Lung microvascular endothelial cell (primary cell): ENCODE measurements around the gene SLC16A5. TPM values are rescaled to one million over a fixed set of nuclear protein-coding genes. Genes with fewer than 3 reads are reported as not detected.

Experiments
- DNase-seq, 2 donors: peaks; one replicate each; pipeline versions ENCODE4 v3.0.0 to v3.0.0-alpha.2; 2010; ENCODE audit warnings: low read depth in 2 of 2
- total RNA-seq: library from RNA; depleted of rRNA; stranded (reverse); fragments of >200 nt; gene quantifications from 2 replicates; pipeline ENCODE4 v1.2.1, GENCODE V29; 2014

The SLC16A5 gene
- total RNA-seq, 1 donor from 2014 or later = 2.0 TPM

DNA sequence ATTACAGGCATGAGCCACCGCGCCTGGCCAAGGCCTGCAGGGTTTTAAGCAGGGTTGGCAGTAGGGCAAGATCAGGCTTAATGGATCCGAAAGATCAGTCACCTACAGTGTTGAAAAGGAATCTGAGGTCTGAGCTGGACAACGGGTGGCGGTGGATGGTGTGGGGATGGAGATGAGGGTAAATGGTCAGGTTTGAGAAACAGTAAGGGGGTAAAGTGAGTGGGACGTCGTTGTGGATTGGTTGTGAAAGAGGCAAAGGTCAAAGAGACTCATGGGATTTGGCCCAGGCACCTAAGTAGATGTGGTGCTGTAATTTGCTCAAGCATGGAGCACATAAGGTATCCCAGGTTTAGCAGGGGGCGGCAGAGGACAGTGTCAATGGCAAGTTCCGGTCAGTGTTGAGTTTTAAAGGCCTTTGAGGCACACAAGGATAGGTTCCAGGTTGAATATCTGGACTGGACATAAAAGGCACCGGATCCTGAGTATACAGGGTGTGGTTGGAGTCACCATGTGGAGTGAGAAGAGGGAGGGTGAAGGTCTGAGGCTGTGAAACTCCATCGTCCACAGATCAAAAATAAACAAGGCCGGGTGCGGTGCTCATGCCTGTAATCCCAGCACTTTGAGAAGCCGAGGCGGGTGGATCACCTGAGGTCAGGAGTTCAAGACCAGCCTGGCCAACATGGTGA lies 1.1 kb upstream of the SLC16A5 start:
- DNase-seq = no peak

DNA sequence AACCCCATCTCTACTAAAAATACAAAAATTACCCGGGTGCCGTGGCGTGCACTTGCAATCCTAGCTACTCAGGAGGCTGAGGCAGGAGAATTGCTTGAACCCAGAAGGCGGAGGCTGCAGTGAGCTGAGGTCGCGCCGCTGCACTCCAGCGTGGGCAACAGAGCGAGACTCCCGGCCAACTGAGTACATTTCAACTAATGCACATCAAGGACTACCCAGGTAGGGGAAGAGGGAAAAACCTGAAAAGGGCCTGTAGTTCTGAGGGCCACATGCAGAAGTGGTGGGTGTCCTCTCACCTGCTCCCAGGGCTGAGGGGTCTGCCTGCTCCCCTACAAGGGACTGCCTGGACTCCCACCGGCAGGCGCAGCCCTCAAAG lies 584 bp upstream of the SLC16A5 start:
- DNase-seq = no peak

DNA sequence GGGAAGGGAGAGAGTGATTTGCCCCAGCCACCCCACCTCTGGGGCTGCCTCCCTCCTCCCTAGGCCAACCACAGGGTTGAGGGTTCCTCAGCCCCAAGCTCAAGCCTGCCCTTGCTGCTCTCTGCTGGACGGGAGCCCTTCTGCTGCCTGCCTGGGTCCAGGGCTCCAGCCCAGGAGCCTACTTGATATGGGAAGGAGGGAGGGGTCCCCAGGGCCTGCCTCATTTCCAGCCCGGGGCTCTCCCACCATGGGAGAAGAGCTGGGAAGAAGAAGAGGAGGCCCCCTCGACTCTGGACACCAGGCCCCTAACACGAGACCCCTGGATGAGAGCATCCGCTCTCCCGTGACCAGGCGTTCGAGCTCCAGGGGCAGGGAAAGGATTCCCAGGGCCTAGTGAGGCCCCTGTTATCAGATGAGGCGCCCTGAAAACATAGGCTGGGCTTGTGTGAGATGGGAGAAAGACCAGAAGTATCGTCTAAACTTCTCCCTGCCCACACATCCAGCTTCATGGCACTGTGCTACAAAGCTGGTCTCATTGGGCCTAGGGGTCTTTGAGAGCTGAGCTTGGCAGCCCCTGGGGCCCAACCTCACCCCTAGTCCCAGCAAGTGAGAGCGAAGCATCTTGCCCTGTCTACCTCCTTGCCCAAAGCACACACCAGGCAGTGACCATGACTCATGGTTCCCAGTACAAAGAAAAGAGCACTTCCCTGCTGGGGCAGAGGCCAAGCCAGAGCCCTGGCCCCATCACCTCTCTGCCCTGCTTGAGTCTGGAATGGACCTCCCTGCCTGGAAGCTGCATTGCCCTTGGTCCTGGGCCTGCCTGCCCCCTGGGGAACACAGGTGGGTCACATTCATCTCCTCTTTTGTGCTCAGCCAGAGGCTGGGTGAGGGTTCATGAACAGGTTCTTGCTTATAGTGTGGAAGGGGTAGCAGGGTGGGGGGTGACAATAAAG lies 987 bp downstream of the SLC16A5 start:
- DNase-seq = peak; percentile 40 to 64

- DNase-seq = peak in 1 of 2 donors; percentile 12
Measured at GRCh38 chr17:75090871-75091854, 3.4 kb downstream of the SLC16A5 start.

DNA sequence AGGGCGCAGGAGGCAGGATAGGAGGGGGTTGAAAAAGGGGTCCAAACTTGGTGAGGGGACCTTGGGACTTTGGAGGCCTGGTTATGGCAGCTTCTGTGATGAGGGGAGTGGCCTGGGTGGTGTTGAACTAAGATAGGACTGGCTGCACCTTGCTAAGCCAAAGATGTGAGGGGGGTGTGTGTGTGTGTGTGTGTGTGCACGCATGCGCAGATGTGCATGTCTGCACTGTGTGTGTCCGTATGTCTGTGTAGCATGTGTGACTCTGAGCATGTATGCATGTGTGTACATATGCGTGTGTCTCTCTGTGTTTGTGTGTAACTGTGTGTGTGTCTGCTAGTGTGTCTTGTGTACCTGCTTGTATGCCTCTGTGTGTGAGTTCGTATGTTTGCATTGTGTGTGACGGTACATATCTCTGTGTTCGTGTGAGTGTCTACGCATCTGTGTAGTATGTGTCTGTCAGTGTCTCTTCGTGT lies 4.1 kb downstream of the SLC16A5 start:
- DNase-seq = no peak

DNA sequence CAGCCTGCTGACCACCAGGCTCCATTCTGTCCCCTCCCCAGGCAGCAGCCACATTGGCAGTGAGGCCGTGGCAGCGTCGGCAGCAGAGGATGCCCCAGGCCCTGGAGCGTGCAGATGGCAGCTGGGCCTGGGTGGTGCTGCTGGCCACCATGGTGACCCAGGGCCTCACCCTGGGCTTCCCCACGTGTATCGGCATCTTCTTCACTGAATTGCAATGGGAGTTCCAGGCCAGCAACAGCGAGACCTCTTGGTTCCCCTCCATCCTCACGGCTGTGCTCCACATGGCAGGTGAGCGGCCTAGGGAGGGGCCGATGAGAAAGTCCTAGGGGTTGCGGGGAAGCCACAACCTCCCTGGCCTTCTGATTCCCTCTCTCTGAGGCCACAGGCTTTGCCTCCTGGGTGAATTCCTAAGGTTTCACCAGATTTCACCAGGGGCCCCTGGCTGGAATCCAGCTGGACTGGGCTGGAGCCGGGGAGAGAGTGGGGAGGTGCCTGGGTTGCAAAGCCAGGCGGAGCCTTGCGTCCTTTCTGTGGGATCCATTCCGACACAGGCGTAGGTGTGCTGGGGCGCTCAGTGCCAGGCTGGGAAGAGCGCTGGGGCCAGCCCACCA lies 5.9 kb downstream of the SLC16A5 start:
- DNase-seq = no peak

DNA sequence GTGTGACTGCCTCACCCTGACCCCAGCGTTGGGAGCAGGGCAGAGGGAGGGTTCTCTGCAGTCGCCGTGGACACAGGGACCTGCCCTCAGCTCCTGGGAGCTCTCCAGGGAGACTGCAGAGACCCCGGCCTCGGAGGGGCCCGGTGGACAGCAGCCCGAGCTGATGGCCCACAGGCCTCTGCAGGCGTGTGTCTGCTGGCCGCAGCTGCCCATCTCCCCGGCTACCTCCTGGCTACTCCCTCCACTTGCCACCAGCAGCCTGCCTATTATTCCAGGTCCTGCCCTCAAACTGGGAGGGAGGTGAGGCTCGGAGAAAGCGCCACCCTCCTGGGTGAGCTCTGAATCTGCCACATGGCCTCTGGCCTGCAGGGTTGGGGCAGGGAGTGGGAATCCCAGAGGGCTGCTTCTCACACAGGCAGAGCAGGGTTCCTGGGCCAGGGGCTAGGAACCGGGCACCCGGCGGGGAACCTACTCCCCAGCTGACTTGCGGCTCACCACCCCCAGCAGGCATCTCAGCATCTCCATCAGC lies 7.2 kb downstream of the SLC16A5 start:
- no peak for DNase-seq

DNA sequence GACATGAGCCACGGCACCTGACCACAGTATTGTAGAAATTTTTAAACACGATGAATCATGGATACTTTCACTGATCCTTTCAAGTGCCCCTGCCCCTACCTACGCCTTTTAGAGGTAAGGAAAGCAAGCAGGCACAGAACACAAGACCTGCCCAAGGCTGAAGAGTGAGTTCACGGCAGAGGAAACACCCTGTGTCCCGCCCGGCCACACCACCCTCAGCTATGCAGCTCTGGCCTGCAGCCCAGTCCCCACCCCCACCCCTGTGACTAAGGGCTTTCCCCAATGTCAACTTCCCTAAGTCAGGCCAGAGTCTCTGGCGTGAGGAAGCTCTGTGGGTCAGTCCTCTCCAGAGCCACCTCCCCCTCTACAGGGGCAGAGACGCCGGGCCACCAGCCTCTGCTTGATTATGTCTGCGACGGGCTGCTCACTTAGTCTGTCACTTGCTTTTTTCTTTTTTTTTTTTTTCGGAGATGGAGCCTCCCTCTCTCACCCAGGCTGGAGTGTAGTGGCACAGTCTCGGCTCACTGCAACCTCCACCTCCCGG lies 8.4 kb downstream of the SLC16A5 start:
- DNase-seq = peak; percentile 76 to 85

GRCh38 chr17:75097865-75098264 lies 10.1 kb downstream of the SLC16A5 start:
- no peak for DNase-seq

GRCh38 chr17:75098861-75099260 lies 11.1 kb downstream of the SLC16A5 start:
- DNase-seq = no peak

- DNase-seq = no peak
Measured at GRCh38 chr17:75099881-75100595, 12.3 kb downstream of the SLC16A5 start.

GRCh38 chr17:75102385-75102821 lies 14.6 kb downstream of the SLC16A5 start:
- no peak for DNase-seq

- DNase-seq = no peak
Measured at GRCh38 chr17:75103601-75104554, 16.1 kb downstream of the SLC16A5 start.

DNA sequence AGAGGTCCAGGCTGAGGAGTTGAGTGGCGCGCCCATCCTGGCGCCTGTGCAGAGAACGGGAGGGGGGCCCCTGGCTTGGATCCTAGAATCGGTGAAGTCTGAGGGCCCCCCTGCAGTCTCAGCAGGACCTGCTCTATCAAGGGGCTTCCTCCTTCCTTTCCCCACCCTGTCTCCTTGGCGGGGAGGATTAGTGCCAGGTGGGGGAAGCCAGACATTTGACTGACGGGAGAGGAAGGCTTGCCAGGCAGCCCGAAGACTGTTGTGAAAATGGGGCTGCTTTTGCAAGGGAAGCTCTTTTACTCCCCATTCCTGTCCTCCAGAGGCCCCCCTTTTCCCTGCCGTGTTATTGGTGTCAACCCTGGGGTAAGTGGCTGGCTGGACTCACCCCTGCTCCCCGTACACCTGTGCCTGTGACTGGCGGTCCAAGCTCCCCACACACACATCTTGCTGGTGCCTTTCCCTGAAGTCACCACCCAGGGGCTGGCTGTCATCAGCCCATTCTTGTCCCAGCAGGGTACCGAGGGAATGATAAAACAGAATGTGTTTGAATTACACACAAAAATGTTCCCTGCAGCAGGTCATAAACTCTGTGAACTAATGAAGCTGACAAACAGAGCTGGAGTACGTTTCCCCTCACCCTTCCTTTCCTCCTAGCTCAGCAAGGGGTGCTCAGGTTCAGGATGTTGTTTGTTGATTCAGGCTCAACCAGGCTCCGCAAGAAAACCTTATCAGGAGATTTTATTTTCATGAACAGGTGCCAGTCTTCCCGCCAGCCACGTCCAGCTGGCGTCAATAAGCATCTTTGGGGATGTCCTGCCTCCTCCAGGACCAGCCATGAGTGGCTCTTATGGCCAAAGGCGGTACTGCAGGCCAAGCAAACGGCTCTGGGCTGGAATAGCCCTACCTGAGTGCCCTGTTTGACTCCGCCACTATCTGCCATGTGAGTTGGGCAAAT lies 17.6 kb downstream of the SLC16A5 start:
- DNase-seq = peak; percentile 64 to 65

GRCh38 chr17:75108193-75108592 lies 20.4 kb downstream of the SLC16A5 start:
- DNase-seq = no peak

GRCh38 chr17:75109046-75109406 lies 21.3 kb downstream of the SLC16A5 start:
- DNase-seq = no peak
